NCI-H1694 (cell line): Measurements from ENCODE around the gene GAB3.
"Not testable (repeated sequence)": the region's sequence is repeated elsewhere in the genome, so short reads cannot be mapped to it uniquely, and the experiment has no call there.

Experiments used
- DNase-seq: peaks from one replicate; lab custom pipeline; 2025; lab: John Stamatoyannopoulos, UW

The GAB3 gene

GRCh38 chrX:154720067-154720466 is 30.8 kb downstream of the GAB3 start:
- no peak for DNase-seq

DNA sequence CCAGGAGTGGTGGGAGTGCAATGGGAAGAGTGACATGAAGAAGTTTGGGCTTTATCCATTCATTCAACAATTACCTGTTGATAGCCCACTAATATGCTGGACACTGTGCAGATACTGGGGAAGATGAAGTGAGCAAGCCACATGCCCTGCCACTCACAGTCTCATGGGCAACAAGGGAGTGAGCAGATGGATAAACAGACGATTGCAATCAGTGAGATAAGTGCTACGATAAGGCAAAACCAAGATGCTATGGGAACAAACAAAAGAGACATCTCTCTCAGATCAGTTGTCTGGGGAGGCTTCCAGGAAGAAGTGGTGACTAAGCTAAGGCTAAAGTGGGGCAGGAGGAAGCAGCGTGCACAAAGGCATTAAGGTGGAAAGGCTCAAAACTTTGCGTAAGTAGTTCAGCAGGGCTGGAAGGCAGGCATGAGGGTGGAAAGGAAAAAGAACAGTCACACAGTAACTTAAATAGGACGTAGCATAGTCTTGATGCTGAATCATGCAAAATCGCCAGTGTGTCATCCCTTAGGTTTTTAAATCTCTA is 31.7 kb downstream of the GAB3 start:
- no peak for DNase-seq

DNA sequence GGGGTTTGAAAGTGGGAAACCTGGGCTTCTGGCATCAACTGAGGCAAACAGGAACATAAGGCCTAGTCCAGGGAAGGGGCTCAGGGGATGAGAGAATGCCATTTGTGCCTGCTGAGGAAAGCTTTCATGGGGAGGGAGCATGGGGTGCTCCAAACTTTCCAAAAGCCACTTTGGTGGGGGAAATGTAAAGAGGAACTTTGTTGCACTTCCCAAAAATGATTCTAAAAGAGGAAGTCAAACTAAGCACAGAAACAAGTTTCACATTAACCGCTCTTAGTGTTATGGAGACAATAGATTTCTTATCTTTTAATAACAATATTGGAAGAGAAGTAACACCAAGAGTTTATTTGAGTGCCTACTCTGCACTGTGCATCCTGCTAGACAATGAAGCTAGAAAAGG is 32.3 kb downstream of the GAB3 start:
- no peak for DNase-seq

DNA sequence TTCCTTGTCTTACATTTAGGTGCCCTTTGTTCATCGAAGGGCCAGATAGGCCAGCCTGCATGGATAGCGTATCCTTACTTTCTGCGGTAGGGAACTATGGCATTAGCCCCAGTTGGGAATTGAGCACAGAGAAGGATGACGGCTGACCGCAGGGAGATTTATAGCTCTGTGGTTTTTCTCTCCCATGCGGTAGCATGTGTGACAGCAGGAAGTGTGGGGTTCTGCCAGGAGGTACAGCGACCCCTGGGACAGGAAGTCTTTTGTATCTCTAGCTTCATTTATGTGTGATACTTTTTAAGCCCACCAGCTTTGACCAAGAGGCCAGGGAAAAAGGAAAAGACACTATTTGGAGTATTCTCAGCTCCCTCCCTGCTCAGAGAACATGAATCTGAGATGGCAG is 33.1 kb downstream of the GAB3 start:
- no peak for DNase-seq

GRCh38 chrX:154715825-154716224 is 35.1 kb downstream of the GAB3 start:
- no peak for DNase-seq

GRCh38 chrX:154714925-154715324 is 36.0 kb downstream of the GAB3 start:
- DNase-seq = peak; percentile 60

DNA sequence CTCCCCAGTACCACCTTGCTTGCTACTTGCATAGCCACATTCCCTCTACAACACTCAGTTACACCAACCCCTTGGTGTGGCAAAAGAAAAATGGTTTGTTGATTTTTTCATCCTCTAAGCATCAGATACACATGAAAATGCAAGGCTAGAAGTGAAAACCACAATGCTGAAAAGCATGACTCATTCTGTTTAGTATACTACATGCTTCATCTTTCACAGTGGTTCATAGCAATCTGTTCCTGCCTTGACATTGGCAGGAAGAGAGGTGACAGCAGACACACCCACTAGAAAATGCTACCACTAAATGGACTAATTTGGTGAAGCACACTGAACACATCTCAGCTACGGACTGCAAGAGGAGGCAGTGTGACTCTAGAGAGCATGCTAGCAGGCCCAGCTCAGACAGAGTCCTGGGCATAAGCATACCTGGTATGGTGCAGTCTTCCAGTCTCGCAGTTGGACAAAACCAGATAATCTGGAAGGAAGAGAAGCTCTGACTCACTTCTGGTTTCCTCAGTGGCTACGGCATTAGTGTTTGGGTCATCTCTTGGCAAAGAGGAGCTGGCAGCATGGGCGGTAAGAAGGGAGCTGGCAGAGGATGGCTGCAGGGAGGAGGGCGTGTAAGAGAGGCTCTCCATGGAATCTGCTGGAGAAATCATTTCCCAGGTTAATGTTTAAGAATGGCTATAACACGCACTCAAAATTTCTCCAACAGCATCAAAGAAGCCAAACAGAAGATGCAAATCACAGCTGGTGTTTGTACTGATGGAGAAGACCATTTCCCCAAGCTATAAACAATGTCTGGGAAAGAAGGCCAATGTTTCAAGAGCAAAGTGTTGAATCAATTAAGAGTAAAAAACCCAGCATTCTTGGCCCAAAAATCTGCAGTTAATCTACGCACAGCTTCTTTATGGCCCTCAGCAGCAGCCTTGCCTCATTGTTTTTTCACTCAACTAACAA is 37.8 kb downstream of the GAB3 start:
- DNase-seq = no peak

- no peak for DNase-seq
These were observed 39.6 kb downstream of the GAB3 start for GRCh38 chrX:154711264-154711663.

GRCh38 chrX:154710309-154710708 is 40.6 kb downstream of the GAB3 start:
- no peak for DNase-seq

- DNase-seq = no peak
These were observed 52.1 kb downstream of the GAB3 start for GRCh38 chrX:154698630-154699248.

- no peak for DNase-seq
These were observed 54.2 kb downstream of the GAB3 start for GRCh38 chrX:154696676-154697045.

GRCh38 chrX:154695911-154696675 is 54.8 kb downstream of the GAB3 start:
- DNase-seq = no peak

DNA sequence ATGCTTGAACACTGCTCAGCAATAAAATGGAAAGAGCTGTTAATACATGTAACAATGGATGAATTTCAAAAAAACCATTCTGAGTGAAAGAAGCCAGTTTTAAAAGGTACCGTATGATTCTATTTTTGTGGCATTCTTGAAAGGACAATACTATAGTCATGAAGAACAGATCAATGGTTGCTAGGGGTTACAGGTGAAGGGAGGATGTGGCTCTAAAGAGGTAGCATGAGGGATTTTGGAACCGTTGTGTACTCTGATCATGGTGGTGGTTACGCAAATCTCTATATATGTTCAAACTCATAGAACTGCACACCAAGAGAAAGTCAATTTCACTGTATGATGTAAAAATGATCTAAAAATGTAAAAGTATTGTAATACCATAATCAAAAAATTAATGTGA is 57.5 kb downstream of the GAB3 start:
- no peak for DNase-seq

DNA sequence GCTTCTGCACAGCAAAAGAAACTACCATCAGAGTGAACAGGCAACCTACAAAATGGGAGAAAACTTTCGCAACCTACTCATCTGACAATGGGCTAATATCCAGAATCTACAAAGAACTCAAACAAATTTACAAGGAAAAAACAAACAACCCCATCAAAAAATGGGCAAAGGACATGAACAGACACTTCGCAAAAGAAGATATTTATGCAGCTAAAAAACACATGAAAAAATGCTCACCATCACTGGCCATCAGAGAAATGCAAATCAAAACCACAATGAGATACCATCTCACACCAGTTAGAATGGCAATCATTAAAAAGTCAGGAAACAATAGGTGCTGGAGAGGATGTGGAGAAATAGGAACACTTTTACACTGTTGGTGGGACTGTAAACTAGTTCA is 60.4 kb downstream of the GAB3 start:
- not testable (repeated sequence) for DNase-seq

DNA sequence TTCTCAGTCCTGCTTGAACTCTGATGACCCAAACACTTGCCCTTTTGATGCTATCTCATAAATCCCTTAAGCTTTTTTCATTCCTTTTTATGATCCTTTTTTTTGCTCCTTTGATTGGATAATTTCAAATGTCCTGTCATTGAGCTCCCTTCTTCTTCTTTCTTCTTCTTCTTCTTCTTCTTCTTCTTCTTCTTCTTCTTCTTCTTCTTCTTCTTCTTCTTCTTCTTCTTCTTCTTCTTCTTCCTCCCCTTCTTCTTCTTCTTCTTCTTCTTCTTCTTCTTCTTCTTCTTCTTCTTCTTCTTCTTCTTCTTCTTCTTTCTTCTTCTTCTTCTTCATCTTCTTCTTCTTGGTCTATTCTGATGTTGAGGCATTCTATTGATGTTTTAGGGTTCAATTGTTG is 78.8 kb downstream of the GAB3 start:
- not testable (repeated sequence) for DNase-seq

DNA sequence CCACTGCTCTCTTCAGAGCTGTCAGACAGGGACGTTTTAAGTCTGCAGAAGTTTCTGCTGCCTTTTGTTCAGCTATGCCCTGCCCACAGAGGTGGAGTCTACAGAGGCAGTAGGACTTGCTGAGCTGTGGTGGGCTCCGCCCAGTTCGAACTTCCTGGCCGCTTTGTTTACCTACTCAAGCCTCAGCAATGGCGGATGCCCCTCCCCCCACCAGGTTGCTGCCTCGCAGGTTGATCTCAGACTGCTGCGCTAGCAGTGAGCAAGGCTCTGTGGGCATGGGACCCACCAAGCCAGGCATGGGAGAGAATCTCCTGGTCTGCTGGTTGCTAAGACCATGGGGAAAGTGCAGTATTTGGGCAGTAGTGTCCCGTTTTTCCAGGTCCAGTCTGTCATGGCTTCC is 80.0 kb downstream of the GAB3 start:
- DNase-seq = not testable (repeated sequence)

DNA sequence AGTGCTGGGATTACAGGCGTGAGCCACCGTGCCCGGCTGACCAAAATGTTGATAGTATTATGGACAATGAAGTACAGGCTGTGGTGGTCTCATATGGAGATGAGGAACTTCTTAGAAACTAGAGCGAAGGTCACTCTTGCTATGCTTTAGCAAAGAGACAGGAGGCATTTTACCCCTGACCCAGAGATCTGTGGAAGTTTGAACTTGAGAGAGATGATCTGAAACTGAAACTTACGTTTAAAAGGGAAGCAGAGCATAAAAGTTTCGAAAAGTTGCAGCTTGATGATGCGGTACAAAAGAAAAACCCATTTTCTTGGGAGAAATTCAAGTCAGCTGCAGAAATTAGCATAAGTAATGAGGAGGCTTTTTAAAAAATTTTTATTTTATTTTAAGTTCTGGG is 89.0 kb downstream of the GAB3 start:
- DNase-seq = no peak

GRCh38 chrX:154661170-154661569 is 89.7 kb downstream of the GAB3 start:
- DNase-seq = no peak

DNA sequence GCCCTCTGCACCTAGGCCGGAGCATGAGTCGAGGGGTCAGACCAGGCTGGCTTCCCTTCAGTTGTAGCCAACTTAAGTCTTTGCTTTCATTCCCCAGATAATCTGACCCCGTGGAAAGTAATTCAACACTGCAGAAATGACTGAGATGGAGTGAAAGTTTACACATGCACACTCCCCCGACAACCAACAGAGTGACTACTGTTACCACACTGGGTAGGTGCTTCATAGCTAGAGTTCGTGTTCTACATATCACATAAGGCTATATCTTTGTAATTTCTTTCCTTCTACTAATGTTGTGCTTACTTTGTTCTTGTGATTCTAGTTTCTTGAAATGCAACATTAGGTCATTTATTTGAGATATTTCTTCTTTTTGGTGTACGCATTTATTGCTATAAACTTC is 90.3 kb downstream of the GAB3 start:
- no peak for DNase-seq

GRCh38 chrX:154658957-154659356 is 91.9 kb downstream of the GAB3 start:
- no peak for DNase-seq

- DNase-seq = no peak
These were observed 92.7 kb downstream of the GAB3 start for GRCh38 chrX:154658187-154658586.

DNA sequence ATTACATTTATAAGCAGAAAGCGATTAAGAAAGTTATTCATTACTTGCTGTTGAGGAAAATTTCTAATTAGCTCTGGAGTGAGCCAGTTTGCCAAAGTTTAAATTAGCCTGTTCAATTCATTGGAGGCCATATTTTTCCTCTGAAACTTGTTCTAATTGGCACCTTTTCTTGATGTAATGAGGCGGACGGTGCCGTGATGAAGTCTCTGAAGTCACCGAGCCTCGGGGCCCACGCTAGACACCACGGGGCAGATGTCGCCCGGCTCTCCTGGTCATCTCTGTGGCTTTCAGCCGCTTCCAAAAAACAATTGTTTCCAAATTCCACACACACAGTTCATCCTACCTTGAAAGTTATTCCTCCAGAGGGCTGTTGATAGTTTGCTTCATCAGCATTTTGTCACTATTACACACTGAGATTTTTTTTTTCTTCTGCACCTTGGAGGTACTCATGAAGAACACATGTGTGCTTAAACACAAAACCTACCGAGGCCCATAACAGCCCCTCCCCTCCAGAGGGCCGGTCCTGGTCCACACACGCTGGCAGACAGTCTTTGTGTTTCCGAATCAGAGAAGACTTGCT is 93.6 kb downstream of the GAB3 start:
- DNase-seq = no peak
